K562 (cell line): ENCODE data around the gene TXK. TPM values are rescaled to one million over a fixed set of nuclear protein-coding genes. Genes with fewer than 3 reads are reported as not detected.

Experiments
- ATAC-seq: fragments of 200-7000 bp; cut with Tn5 transposase; 3 replicates; pipeline ENCODE4 v1.9.1; 2020; ENCODE audit warnings: moderate library complexity
- BruUV-seq: library from RNA; stranded (reverse); fragments of 400-500 nt; replicated peaks from 2 replicates; lab custom pipeline; 2021; lab: Mats Ljungman, UMichigan
- CTCF ChIA-PET: fragments of 300-600 bp; formaldehyde crosslinking; extraction: SDS; loops from one replicate; lab custom pipeline; 2021; ENCODE audit warnings: low intra/inter-chr PET ratio; lab: Yijun Ruan, JAX
- POLR2A ChIA-PET: fragments of 300-600, 350-650 bp; sonication (Branson Sonifier 250); formaldehyde crosslinking; extraction: SDS; loops from one replicate; lab custom pipeline; 2021; ENCODE audit warnings: antibody characterized with exemption, inconsistent platforms; lab: Yijun Ruan, JAX
- DNase-seq, 4 experiments: peaks; one replicate each; pipeline versions ENCODE4 v3.0.0 to v3.0.0-alpha.2; 2011 to 2018; ENCODE audit warnings: low spot score in 3 of 4, mixed read lengths in 3 of 4; ENCODE audit errors: extremely low read depth in 1 of 4
- FAIRE-seq: peaks from 2 replicates; lab custom pipeline; 2011; peaks lifted over from hg19 to GRCh38; lab: Jason Lieb, UNC
- H2AFZ ChIP-seq: 2 replicates; pipeline ENCODE4 v1.6.0; 2011; ENCODE audit warnings: low read depth, low read length, control low read depth, inconsistent platforms
- H3K27ac ChIP-seq: fragments of 200-600 bp; 3 replicates; pipeline ENCODE4 v1.8.0; 2011; ENCODE audit warnings: low read depth, mild to moderate bottlenecking, control low read depth, inconsistent platforms, low read length, moderate library complexity, mixed read lengths; ENCODE audit errors: extremely low read depth
- H3K27me3 ChIP-seq, 2 experiments: fragments of 300-600 bp in 1 of 2; 2 replicates in 1 of 2; 3 replicates in 1 of 2; pipeline versions ENCODE4 v1.6.0 to v1.8.0; 2011; ENCODE audit warnings: inconsistent platforms in 2 of 2, low read length in 2 of 2, mild to moderate bottlenecking in 1 of 2, mixed read lengths in 1 of 2, moderate library complexity in 1 of 2; ENCODE audit not compliant: control insufficient read depth in 2 of 2, insufficient read depth in 2 of 2
- H3K36me3 ChIP-seq: fragments of 300-600 bp; 3 replicates; pipeline ENCODE4 v1.8.0; 2011; ENCODE audit warnings: mild to moderate bottlenecking, low read length, inconsistent platforms; ENCODE audit not compliant: control insufficient read depth, insufficient read depth
- H3K4me1 ChIP-seq, 2 experiments: fragments of 200-600 bp in 1 of 2; replicated peaks in 1 of 2; 2 replicates in 1 of 2; 3 replicates in 1 of 2; pipeline versions ENCODE4 v1.5.1 to v1.8.0; 2011; ENCODE audit warnings: inconsistent platforms in 2 of 2, low read length in 2 of 2, mild to moderate bottlenecking in 1 of 2, mixed read lengths in 1 of 2, moderate library complexity in 1 of 2; ENCODE audit not compliant: control insufficient read depth in 2 of 2, insufficient read depth in 2 of 2
- H3K4me2 ChIP-seq: 2 replicates; pipeline ENCODE4 v1.6.1; 2011; ENCODE audit warnings: low read length, control low read depth, inconsistent platforms, mixed read lengths; ENCODE audit not compliant: insufficient read depth
- H3K4me3 ChIP-seq: fragments of 200-600 bp; sonication (generic), shearing (Covaris generic); 2 replicates; pipeline ENCODE4 v1.5.1; 2016; ENCODE audit warnings: control low read depth, inconsistent platforms
- H3K79me2 ChIP-seq: fragments of 200-600 bp; 3 replicates; pipeline ENCODE4 v1.8.0; 2011; ENCODE audit warnings: low read length, inconsistent platforms; ENCODE audit not compliant: control insufficient read depth, insufficient read depth
- H3K9ac ChIP-seq, 2 experiments: 2 replicates each; pipeline versions ENCODE4 v1.6.0 to v1.6.1; 2011; ENCODE audit warnings: low read depth in 2 of 2, low read length in 2 of 2, control low read depth in 1 of 2, inconsistent platforms in 1 of 2, mild to moderate bottlenecking in 1 of 2, mixed read lengths in 1 of 2; ENCODE audit not compliant: insufficient read depth in 1 of 2
- H3K9me1 ChIP-seq: one replicate; pipeline ENCODE4 v1.6.0; 2011; ENCODE audit warnings: inconsistent platforms, mild to moderate bottlenecking, low read length, moderate library complexity; ENCODE audit not compliant: control insufficient read depth, insufficient read depth
- H3K9me3 ChIP-seq: replicated peaks from 2 replicates; pipeline ENCODE4 v1.5.1; 2011; ENCODE audit warnings: low read depth, low read length, inconsistent platforms; ENCODE audit not compliant: control insufficient read depth, insufficient read depth
- H4K20me1 ChIP-seq: replicated peaks from 2 replicates; pipeline ENCODE4 v1.6.1; 2011; ENCODE audit warnings: low read length, inconsistent platforms, mixed read lengths; ENCODE audit not compliant: control insufficient read depth, insufficient read depth
- BCOR ChIP-seq: fragments of 450-650 bp; IDR thresholded peaks from 2 replicates; pipeline ENCODE4 v1.6.1; 2016
- CHD7 ChIP-seq: fragments of 200-600 bp; sonication (generic); IDR thresholded peaks from one replicate; pipeline ENCODE4 v1.6.1; 2012; ENCODE audit warnings: mild to moderate bottlenecking, low read depth, low read length, inconsistent platforms
- ETS1 ChIP-seq: conservative IDR thresholded peaks from 2 replicates; pipeline ENCODE4 v1.6.1; 2011; ENCODE audit warnings: low read depth, mild to moderate bottlenecking, low read length; ENCODE audit not compliant: control insufficient read depth
- JUND ChIP-seq, 2 experiments: IDR thresholded peaks; 2 replicates in 1 of 2; 3 replicates in 1 of 2; pipeline ENCODE4 v1.6.1; 2011; ENCODE audit warnings: borderline replicate concordance in 2 of 2, low read depth in 2 of 2, low read length in 2 of 2, improper control_type of control experiment in 1 of 2, missing biosample characterization in 1 of 2, missing genetic modification characterization in 1 of 2, missing genetic modification reagents in 1 of 2
- SMARCC2 ChIP-seq: fragments of 450-650 bp; IDR thresholded peaks from 2 replicates; pipeline ENCODE4 v1.6.1; 2017; ENCODE audit warnings: antibody characterized with exemption, moderate library complexity, mild to moderate bottlenecking, low read depth
- STAG1 ChIP-seq: sonication (generic); formaldehyde crosslinking; IDR thresholded peaks from 2 replicates; pipeline ENCODE4 v1.5.0; 2020; ENCODE audit warnings: missing genetic modification reagents, borderline replicate concordance
- STAT5B ChIP-seq: fragments of 250-450 bp; sonication (Bioruptor Pico); IDR thresholded peaks from 2 replicates; pipeline ENCODE4 v1.8.0; 2021; ENCODE audit warnings: mild to moderate bottlenecking, inconsistent platforms
- TCF3 ChIP-seq: sonication (generic); formaldehyde crosslinking; IDR thresholded peaks from 2 replicates; pipeline ENCODE4 v1.4.0; 2020; ENCODE audit warnings: mild to moderate bottlenecking, missing genetic modification reagents
- ZC3H11A ChIP-seq: IDR thresholded peaks from 2 replicates; pipeline ENCODE4 v1.6.1; 2012; ENCODE audit warnings: low read depth, low read length, improper control_type of control experiment
- WGBS: fragments of 100-300 bp; shearing (Covaris generic); methylation state at CpG from one replicate; pipeline ENCODE4 v1.1.6; 2016; ENCODE audit warnings: low coverage, mixed read lengths; ENCODE audit not compliant: insufficient coverage; ENCODE audit errors: missing lambda C conversion rate; 5-methylcytosine and 5-hydroxymethylcytosine counted together
- in situ Hi-C: fragments of 300-500 bp; cut with MboI; formaldehyde crosslinking; loops from 4 replicates; pipeline ENCODE4 v1.15.0; 2018; ENCODE audit warnings: inconsistent platforms, mixed read lengths
- intact Hi-C: fragments of 100-400 bp; cut with micrococcal nuclease; formaldehyde crosslinking; loops from 2 replicates; pipeline ENCODE4 v1.14.2; 2022
- polyA plus RNA-seq, 8 experiments: library from polyadenylated mRNA; depleted of rRNA in 4 of 8; stranded (reverse) in 5 of 8; unstranded in 3 of 8; fragments of >200 nt; fragmentation: Nextera tagmentation in 2 of 8; fragmentation: Illumina TruSeq in 1 of 8; extraction: Ambion mirVana in 2 of 8; extraction: Trizol in 1 of 8; gene quantifications; 2 replicates each; pipeline versions ENCODE4 v1.2.1 to v1.2.3, GENCODE V29; 2011 to 2014; ENCODE audit warnings: inconsistent platforms in 1 of 8, missing spikeins in 1 of 8
- total RNA-seq, 7 experiments: library from RNA; depleted of rRNA in 6 of 7; stranded (reverse); fragments of >200 nt in 6 of 7; fragmentation: Illumina TruSeq in 2 of 7; extraction: Trizol in 2 of 7; gene quantifications; 2 replicates each; pipeline versions ENCODE4 v1.2.1 to v1.2.3, GENCODE V29; 2011 to 2021; ENCODE audit warnings: low replicate concordance in 1 of 7

Gene TXK
- total and polyA plus RNA-seq, 9 of the 15 experiments (the other 6 are each of a cell fraction or from before 2014, with no cell fraction given), result 0.24 to 1.1 (median 0.45) TPM; not detected in 1

- DNase-seq (no peak), FAIRE-seq (no peak), ATAC-seq (no peak)
- no TSS peak for BruUV-seq
- CTCF ChIA-PET, result no interaction called here
- no peaks in the 10 kb centered on the region for H3K27me3 ChIP-seq
- WGBS, result 93% methylated on average over 1 of the region's 1 CpG
- H3K9ac ChIP-seq, result no peak overlapping the region
- H3K4me3 ChIP-seq, result no peak overlapping the region
- H4K20me1 ChIP-seq, result no peaks in the 10 kb centered on the region
- no peaks in the 10 kb centered on the region for H3K4me1 ChIP-seq
- H3K4me2 ChIP-seq, result no peak overlapping the region
- no peaks in the 10 kb centered on the region for H3K9me3 ChIP-seq
- H3K27ac ChIP-seq, result no peak overlapping the region
- POLR2A ChIA-PET, result interaction anchor here (1.2 kb wide), 1 partner anchor 9 kb away, joined by 3 read pairs; no protein-coding TSS in a partner anchor
- in situ Hi-C loops (no loop called here), intact Hi-C loops (no loop called here)
- no peak overlapping the region for H2AFZ ChIP-seq
- H3K79me2 ChIP-seq, result no peaks in the 10 kb centered on the region
- no peaks in the 10 kb centered on the region for H3K9me1 ChIP-seq
- H3K36me3 ChIP-seq, result peaks cover 26% of the 10 kb centered on the region
- TF ChIP-seq TCF3 (CRISPR knock-in tag) (no peak), STAT5B (no peak), ZC3H11A (no peak), CHD7 (no peak), BCOR (no peak), JUND (IDR thresholded peaks at IDR 0.05; ENCODE audit: borderline replicate concordance, low read depth, low read length) (no peak), JUND (tag; IDR thresholded peaks at IDR 0.05; ENCODE audit: borderline replicate concordance, low read depth, low read length) (no peak), SMARCC2 (no peak), ETS1 (no peak), STAG1 (CRISPR knock-in tag) (no peak)
Observed at GRCh38 chr4:48156423-48156822, 22.4 kb upstream of the TXK start.
